HG02798 (cell line): Measurements from ENCODE around the gene CDH23.

Source experiments
- ATAC-seq: cut with Tn5 transposase; IDR thresholded peaks from one replicate; pipeline ENCODE4 v1.9.1; 2021; ENCODE audit warnings: mild to moderate bottlenecking; ENCODE audit not compliant: unreplicated experiment, poor library complexity

Gene CDH23

DNA sequence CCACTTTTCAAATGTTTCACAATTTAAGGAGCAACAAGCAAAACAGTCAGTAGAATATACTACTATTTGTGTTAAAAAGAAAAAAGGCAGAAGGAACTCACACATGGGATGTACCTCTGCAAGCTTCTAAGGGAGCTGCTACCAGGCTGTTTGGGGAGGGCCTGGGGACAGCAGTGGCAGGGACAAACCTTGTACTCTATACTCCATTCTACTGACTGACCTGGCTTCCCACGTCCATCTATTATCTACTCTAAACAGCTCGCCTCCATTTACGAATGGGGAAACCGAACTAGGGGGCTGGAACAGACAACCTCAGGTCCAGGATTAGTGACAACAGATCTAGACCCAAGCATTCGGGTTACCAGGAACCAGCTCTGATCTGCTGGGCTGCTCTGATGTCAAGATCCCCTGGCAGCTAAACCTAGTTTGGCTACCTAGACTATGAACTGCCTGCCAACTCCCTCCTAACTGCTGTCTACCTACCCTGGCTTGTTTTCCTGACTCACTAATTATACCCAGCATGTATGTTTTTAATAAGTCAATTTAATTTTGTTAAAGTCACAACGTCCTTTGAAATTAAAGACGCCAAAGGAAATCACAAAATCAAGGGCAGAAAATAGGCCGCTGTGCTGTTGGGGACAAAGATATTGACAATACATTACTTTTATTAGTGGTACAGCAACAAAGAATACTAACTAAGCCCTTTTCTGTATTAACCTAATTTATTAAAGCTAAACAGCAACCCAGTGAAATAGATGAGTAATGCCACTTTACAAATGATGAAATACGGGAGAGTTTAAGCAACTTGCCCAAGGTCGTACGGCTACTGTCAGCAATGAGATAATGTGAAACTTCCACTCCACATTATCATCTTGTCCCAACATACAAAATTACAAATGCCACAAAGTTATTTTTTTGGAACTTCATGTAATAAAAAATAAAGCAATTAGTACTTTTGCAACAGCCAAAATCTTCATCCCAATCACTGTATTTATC is 449.0 kb downstream of the CDH23 start:
- no peak for ATAC-seq

DNA sequence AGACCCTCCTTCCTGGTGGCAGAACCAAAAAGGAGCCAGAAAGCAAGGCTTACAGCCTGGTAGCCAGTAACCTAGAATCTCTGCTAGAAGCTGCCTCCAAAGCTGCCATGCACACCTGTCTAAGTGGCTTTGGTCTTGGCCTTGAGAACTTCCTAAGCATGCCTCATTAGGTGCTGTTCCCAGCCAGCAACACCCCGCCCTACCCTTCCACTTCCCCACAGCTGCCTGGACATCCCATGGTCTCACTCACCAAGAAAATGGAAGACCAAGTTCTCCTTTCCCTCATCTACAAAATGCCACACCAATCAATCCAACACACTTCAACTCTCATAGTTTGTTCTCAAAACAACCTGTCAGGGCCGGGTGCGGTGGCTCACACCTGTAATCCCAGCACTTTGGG is 450.1 kb downstream of the CDH23 start:
- ATAC-seq: no peak

DNA sequence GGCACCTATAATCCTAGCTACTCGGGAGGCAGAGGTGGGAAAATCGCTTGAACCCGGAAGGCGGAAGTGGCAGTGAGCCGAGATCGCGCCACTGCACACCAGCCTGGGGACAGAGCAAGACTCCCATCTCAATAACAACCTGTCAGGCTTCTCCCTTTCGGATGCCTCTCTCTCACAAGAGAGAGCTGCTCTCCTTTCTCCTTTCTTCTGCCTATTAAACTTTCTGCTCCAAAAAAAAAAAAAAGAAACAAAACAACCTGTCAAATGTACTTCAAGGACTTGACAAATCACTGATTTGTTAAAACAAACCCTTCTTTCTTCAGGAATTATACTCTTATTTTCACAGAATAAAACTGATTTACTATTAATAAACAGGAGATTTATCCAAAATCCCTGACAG is 450.7 kb downstream of the CDH23 start:
- ATAC-seq: no peak

DNA sequence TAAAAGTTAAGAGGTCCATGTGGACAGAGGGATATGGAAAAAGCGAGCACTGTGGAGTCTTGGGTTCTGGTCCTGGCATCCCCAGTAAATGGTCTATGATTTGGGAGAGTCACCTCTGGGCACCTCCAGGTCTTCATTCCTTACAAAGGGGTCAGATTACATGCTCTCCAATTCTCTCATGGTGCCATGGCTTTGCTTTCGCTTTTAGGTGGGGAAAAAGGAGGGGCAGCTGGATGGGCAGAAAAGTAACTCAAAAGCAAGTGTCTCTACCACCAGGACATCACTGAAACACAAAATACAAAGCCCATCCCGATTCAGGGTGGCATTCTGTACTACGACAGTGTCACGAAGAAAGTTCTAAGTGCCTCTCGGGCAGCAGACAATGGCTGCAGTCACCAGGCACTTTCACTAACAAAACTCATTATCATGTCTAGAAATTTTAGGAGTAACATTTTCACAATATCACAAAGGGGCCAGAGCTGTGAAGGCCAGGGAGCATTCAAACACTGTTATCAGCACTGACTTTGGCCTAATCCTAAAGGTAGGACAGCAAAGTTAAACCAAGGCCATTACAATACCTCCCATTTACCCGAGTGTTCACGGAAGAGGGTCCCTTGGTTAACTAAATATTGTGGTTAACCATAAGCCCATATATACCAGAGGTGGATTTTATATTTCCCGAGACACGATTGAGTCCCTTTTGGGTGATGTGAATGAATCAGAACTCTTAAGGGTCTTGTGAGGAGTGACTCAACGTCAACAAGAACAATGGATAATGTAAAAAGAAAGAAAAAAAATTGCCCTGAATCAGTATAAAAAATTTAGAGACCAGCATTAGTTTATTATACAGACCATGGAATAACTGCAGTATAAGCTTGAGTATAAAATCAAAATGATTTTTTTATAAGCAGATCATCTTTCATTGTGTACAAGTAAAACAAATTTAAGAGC is 451.9 kb downstream of the CDH23 start:
- ATAC-seq: no peak

DNA sequence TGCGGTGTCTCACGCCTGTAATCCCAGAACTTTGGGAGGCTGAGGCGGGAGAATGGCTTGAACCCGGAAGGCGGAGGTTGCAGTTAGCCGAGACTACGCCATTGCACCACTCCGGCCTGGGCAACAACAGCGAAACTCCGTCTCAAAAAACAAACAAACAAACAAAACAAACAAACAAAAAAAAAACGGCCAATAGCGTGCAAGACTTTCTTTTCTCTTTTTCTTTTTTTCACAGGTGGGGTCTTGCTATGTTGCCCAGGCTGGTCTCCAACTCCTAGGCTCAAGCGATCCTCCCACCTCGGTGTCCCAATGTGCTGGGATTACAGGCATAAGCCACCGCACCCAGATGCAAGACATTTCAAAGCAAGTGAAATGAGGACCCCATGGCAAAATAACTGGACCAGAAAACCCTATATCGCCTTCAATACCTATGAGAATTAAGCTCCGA is 452.8 kb downstream of the CDH23 start:
- no peak for ATAC-seq

DNA sequence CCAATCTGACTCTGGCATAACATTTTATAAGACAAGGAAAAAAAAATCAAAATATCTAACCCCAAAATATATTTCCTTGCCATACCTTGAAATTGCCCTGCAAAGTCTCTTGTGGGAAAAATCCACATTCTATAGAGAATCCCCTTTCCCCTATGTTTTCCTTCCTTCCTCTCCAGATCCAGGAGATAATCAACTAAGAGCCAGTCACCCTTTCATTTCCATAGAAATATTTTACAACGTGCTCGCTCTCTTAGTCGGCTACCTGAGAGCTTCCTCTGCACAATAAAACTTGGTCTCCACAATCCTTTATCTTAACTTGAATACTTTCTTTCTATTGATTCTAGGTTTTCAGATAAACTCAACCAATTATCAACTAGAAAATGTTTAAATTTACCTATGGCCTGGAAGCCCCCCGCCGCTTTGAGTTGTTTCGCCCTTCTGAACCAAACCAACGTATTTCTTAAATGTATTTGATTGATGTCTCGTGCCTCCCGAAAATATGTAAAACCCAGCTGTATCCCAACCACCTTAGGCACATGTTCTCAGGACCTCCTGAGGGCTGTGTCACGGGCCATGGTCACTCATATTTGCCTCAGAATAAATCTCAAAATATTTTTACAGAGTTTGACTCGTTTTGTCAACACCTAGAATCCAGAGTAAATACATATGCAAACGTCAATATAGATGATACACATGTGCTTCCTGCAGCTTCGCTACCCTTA is 453.5 kb downstream of the CDH23 start:
- ATAC-seq: no peak

DNA sequence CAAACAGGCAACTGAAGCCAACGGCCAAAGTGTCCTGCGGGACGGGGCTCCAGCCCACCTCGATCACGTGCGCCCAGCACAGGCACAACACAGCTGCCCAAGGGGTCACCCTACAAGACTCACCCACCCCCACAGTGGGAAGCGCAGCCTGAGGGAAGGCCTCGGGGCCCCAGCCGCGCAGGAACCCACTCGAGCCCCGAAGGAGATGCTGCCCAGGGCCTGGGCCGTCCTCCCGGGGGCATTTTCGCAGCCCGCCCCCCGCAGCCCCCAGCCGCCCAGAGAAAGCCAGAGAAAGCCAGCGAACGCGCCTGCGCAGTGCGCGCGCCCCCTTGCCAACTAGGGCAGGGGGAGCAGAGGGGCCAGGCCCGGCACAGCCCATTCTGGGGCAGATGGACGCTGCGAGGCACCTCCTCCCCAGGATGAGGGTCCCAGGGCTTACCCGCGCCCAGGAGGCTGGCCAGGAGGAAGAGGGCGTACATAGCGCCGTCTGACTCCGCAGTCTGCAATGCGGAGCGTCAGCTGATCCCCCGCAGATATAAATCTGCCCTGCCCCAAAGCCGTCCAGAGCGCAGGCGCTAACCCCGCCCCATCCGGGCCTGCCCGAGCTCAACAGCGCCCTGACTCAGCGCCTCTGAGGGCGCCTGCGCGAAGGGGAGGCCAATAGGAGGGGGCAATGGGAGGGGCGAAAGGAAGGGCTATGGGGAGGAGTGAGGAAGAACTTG is 454.2 kb downstream of the CDH23 start, which contains the start of gene PSAP:
TSS of gene PSAP (minus strand) at position 509 of the 722 bp plus-strand sequence. CDS start at position 479, 30 bp downstream.
- ATAC-seq: peak; percentile 97

DNA sequence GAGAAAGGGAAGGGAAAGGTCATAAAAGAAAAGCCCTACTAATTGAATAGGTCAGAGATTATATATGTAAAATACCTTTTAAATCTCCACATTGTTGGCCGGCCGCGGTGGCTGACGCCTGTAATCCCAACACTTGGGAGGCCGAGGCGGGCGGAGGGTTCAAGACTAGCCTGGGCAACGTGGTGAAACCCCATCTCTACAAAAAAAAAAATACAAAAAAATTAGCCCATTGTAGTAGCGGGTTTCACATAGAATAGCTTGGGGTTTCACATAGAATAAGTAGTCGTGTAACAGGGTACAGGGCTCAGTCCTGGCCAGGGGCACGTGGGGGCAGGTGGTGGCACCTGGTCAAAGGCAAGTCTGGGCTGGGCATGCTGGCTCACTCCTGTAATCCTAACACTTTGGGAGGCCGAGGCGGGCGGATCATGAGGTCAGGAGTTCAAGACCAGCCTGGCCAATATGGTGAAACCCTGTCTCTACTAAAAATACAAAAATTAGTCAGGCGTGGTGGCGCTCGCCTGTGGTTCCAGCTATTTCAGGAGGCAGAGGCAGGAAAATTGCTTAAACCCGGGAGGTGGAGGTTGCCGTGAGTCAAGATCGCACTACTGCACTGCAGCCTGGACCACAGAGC is 454.9 kb downstream of the CDH23 start:
- ATAC-seq: peak; percentile 11

DNA sequence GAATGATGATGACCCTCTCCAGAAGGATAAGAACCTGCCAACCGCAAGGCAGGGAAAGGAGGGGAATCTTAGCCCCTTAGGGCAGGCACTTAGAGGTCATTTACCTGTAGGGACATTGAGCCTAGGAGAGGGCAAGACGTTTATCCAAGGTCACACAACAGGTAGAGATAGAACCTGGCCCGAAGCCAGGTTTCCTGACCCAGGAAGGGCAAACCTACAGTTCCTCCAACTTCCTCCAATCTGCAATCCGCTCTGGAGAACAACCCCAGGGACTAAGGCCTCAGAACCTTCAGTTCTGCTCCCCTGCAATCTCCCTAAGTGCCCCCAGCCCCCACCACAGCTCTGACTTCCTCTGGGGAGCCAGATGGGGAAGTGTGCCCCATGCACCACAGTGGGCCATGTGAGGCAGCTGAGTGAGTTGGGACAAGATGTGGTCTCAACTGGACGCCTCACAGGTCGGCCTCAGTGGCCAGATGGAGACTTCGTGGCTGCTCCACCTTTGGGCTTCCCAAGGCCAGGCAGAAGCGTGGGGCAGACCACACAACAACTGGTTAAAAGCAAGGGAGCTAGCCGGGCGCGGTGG is 455.7 kb downstream of the CDH23 start:
- ATAC-seq: no peak

DNA sequence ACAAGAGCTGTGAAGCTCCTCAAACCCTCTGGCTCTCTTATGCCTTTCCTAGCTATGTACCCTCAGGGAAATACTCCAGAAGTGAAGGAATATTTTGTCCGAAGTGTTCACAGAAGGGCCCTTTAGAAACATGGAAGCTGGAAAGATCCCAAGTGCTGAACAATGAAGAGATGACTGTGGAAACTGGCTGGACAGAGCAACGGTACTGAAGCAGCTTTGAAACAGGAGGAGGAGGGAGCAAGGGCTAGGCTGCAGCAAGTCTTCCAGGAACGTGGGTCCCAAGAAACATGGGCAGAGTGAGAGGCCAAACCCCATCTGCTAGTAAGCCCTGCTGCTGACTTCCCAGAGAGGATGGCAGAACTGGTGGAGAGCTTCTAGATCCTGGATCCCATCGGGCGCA is 457.3 kb downstream of the CDH23 start:
- no peak for ATAC-seq

DNA sequence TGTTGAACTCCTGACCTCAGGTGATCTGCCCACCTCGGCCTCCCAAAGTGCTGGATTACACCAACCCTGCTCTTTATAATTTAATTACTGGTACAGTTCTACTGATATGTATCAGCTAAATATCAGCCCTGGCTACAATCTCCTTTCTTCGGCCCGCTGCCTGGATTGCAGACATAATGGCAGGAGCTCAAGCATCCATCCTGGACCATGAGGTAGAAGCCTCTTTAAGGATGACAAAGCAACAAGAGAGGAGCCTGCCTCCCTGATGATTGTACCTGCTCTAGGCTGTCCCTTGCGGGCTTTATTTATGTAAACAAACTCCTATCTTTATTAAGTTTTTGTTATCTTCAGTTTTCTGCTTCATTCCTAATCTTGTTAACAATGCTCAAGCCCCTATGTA is 459.9 kb downstream of the CDH23 start:
- ATAC-seq: no peak

DNA sequence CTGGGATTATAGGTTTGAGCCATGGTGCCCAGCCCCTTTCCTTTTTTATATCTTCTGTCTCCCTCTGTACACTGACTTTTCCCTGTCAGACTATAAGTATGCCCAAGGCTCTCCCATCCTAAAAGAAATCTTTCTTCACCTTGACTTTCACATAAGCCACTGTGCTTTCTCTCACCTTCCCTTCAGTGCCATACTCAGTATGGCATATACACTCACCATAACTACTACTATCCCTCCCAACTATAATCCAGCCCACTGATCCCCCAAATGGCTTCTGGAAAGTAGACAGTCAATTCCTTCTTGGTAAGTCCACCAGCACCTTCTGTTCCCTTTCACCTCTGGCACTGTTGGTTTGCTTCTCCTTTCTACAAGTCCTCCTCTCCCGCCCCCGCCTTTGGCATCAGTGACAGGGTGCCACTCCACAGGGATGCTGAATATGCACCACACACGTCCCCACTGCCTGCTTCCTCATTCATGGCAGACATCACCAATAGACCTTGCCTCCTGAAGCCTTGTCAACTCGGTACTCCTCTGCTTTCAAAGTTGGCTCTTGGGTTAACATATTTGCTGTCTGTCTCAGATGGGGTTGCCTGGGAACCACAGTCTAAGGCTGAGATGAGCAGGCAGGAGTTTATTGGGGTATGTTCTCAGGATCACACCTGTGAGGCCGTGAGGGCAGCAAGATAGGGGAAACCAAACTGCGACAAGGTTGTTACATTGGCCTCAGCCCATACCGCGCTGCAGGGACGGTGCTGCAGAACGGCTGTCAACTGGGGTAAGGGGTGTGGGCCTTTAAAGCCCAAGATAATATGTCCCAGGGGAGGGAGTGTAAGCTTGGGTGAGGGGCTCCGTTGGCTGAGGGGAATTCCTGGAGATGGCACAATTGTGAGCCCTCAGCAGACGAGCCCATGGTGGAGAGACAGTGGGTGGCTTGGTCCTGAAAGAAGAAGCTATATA is 461.5 kb downstream of the CDH23 start:
- no peak for ATAC-seq

DNA sequence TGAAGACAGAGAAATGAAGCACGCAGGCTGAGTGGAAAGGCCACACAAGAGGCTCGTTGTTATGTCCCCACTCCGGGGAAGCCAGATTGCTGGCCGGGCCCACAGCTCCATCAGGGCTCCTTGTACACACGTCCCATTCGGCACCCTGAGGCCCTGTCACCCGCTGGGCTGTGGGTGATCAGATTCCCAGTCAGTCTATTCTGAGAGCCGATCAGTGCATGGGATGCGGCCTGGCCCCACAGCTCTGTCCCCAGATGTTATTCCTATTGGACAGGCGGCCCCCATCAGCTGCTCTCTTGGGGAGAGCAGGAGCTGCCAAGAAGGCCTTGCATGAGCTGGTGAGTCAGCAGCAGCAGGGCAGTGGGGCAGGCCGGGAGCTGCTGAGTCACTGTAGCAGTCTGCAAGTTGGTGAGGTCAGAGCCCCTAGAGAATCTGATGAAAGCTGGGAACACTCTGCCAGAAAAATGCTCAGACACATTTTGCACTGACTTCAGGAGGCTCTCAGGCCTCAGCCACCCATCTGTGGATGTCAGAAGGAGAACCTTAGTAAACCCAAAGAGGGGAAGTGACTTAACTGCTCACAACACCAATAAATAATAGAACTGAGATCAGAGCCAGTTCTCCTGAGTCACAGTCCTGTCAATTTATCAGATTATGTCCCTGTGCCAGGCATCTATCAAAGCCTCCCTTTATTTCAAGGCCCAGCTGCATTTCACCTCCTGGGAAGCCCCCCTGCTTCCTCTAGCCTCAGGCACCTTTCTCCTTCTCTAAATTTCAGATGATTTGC is 463.7 kb downstream of the CDH23 start:
- no peak for ATAC-seq

DNA sequence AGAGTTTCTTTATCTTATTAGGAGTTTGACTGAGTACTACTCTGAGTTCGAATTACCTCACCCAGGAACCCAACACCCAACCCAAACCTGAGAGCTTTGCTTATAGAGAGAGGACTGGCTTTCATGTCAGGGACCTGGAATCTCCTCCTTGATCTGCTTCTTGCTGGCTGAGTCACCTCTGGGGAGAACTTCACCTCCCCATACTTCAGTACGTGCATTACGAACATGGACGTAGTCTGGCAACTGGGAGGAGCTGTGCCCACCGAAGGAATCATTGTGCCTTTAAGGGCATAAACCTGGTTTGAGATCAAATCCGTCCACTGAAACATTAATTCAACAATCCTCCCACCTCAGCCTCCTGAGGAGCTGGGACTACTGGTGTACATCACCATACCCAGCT is 466.5 kb downstream of the CDH23 start:
- no peak for ATAC-seq

DNA sequence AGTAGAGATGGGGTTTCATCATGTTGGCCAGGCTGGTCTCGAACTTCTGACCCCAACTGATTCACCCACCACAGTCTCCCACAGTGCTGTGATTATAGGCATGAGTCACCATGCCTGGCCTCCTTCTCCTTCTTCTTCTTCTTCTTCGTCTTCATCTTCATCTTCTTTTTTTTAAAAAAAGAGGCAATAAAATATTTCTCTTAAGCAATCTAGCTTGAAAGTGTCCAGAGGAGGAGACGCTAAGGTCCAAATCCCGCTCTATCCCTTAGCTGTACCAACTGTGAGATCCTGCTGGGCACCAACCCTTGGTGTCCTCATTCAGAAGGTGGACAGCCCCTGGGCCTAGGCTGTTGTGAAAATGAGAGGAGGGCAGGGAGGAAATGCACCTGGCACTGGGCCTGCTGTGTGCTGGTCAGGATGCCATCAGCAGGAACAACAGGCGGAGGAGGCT is 468.2 kb downstream of the CDH23 start:
- no peak for ATAC-seq
